ENCODE results near the gene WDTC1.
"Not testable (repeated sequence)": the region's sequence is repeated elsewhere in the genome, so short reads cannot be mapped to it uniquely, and the experiment has no call there.

Gene WDTC1, protein sequence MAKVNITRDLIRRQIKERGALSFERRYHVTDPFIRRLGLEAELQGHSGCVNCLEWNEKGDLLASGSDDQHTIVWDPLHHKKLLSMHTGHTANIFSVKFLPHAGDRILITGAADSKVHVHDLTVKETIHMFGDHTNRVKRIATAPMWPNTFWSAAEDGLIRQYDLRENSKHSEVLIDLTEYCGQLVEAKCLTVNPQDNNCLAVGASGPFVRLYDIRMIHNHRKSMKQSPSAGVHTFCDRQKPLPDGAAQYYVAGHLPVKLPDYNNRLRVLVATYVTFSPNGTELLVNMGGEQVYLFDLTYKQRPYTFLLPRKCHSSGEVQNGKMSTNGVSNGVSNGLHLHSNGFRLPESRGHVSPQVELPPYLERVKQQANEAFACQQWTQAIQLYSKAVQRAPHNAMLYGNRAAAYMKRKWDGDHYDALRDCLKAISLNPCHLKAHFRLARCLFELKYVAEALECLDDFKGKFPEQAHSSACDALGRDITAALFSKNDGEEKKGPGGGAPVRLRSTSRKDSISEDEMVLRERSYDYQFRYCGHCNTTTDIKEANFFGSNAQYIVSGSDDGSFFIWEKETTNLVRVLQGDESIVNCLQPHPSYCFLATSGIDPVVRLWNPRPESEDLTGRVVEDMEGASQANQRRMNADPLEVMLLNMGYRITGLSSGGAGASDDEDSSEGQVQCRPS

DNA sequence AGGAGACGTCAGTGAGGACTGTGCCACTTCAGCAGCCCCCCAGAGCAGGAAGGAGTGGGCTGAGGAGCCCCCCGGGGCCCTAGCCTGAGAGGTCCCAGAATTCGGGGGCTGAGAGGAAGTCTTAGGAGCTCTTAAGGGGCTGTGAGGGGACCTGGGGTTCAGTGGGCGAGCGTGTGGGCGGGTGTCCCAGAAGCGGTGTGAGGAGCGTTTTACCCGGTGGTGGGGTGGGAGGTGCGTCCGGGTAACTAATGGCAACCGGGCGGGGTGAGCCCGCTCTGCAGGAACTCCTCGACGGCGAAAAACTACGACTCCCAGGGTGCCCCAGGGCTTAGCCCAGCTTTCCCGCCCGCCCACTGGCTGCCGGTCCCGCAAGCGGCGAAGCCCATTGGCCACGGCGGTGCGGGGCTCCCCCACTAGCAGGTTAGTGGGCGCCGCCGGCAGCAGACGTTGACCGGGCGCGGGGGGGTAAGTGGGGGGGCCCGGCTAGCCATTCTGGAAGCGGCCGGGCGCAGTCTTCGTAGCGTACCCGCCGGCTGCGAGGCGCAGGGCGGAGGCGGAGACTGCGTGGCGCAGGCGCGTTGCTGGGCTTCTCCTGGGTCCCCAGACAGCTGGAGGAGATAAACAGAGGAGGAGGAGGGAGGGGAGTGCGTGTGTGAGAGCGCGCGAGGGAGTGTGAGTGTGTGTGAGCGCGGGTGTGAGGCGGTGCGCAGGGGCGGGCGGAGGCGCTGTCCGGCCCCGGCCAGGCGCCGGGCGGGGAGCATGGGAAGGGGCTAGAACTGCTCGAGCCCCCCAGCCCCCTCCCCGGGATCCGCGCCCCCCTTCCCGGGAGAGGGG lies at the start of gene WDTC1:
TSS of gene WDTC1 (plus strand) at position 584 of the 834 bp plus-strand sequence. CDS start 26,423 bp downstream, outside the sequence.
- peak within 1 kb of the TSS; percentile 59 for H2AFZ ChIP-seq (ENCODE audit: low read length, unreplicated experiment)
- no peaks in the 10 kb centered on the region for H3K27me3 ChIP-seq (ENCODE audit: insufficient read depth, low read length)
- H3K79me2 ChIP-seq (ENCODE audit: control insufficient read depth, insufficient read depth, low read length, unreplicated experiment): peaks cover 10% of the 10 kb centered on the region
- peaks cover 9% of the 10 kb centered on the region for H3K4me1 ChIP-seq (ENCODE audit: control insufficient read depth, insufficient read depth, low read length, unreplicated experiment)
- peak within 1 kb of the TSS; percentile 79 for H3K4me3 ChIP-seq (ENCODE audit: low read depth, low read length)
- no peaks in the 10 kb centered on the region for H3K36me3 ChIP-seq (ENCODE audit: insufficient read depth, low read length)
- H3K27ac ChIP-seq (ENCODE audit: low read depth, low read length): no peak within 1 kb of the TSS

DNA sequence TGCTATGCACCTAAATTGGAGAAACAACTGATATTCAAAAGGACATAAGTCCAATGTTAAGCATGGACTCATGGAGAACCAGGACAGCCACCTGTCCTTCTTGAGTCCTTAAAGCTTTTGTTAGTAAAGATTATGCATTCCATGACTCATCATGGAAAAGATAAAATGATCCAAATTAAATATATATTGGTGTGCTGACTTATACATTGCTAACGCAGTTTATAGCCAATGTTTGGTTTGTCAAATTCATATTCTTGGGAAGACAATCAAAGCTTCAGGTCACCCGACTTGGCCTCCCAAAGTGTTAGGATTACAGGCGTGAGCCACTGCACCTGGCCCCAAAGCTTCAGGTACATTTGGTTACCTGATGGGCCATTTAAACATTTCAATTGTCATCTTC lies 49.8 kb upstream of the WDTC1 start:
- not testable (repeated sequence) for H3K27me3 ChIP-seq (ENCODE audit: insufficient read depth, low read length); H3K36me3 ChIP-seq (ENCODE audit: insufficient read depth, low read length); H3K4me3 ChIP-seq (ENCODE audit: low read depth, low read length); H3K4me1 ChIP-seq (ENCODE audit: control insufficient read depth, insufficient read depth, low read length, unreplicated experiment); H3K79me2 ChIP-seq (ENCODE audit: control insufficient read depth, insufficient read depth, low read length, unreplicated experiment); H2AFZ ChIP-seq (ENCODE audit: low read length, unreplicated experiment); H3K27ac ChIP-seq (ENCODE audit: low read depth, low read length)

DNA sequence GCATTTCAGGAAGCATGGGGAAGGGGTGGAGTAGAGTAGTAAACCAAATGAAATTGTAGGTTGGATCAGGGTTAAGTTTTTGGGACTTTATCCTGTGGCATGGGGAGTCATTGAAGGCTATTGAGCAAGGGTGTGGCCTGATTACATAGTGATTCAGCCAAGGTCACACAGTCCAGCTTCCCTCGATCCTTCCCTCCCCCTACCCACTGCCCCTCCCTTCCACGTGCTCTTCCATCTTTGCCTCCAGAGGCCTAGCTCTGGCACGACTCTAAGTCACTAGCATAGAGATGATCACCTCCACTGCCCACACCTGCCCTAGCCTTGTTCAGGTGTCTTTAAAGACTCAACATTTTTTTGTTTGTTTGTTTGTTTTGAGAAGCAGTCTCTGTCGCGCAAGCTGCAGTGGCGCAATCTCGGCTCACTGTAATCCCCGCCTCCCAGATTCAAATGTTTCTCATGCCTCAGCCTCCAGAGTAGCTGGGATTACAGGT lies 42.3 kb upstream of the WDTC1 start:
- Histone ChIP-seq H3K36me3 (ENCODE audit: insufficient read depth, low read length) (no peaks in the 10 kb centered on the region), H3K27ac (ENCODE audit: low read depth, low read length) (peak overlapping the region; percentile 32; the same call in 1 of the 2 replicates), H3K79me2 (ENCODE audit: control insufficient read depth, insufficient read depth, low read length, unreplicated experiment) (no peaks in the 10 kb centered on the region), H3K4me3 (ENCODE audit: low read depth, low read length) (peak overlapping the region; percentile 12; the same call in 1 of the 2 replicates), H3K4me1 (ENCODE audit: control insufficient read depth, insufficient read depth, low read length, unreplicated experiment) (peaks cover 13% of the 10 kb centered on the region), H2AFZ (ENCODE audit: low read length, unreplicated experiment) (no peak overlapping the region), H3K27me3 (ENCODE audit: insufficient read depth, low read length) (no peaks in the 10 kb centered on the region)

DNA sequence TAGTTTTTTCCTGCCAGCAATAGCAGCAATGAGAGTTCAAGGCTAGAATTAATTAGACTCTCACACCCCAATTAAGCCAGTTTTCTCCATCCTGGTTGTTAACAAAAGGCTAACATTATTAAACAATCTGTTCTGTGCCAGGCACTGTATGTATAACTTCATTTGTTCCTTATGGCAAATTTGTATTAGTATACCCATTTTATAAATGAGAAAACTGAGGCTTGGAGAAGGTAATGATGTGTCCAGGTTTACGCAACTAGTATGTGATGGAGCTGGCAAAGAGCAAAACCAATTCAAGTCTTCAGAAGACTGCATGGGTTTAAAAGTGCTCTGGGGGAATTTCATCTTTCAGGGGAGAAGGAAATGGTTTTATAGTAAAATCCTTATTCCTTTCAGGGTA lies 41.2 kb upstream of the WDTC1 start:
- Histone ChIP-seq H3K4me3 (ENCODE audit: low read depth, low read length) (no peak overlapping the region), H2AFZ (ENCODE audit: low read length, unreplicated experiment) (no peak overlapping the region)

DNA sequence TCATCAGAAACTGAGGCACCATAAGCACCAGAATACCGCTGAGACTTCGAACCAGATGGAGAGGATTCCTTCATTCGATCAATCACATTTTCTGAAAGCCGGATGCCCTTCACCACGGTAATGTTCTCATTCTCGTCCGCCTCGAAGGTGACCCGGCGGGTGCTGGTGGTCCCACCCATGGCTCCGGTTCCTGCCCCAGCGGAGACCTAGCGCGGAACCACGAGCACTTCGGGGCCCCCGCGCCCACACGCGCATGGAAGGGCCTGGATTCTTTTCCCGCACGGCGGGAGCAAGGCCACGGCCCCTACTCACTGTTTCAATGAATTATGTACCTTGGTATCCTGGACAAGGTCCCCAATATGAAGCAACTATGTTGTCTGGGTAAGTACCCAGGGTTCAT lies 33.1 kb upstream of the WDTC1 start:
- Histone ChIP-seq H2AFZ (ENCODE audit: low read length, unreplicated experiment) (no peak overlapping the region), H3K36me3 (ENCODE audit: insufficient read depth, low read length) (no peaks in the 10 kb centered on the region), H3K27ac (ENCODE audit: low read depth, low read length) (no peak overlapping the region), H3K79me2 (ENCODE audit: control insufficient read depth, insufficient read depth, low read length, unreplicated experiment) (no peaks in the 10 kb centered on the region), H3K4me1 (ENCODE audit: control insufficient read depth, insufficient read depth, low read length, unreplicated experiment) (no peaks in the 10 kb centered on the region), H3K27me3 (ENCODE audit: insufficient read depth, low read length) (no peaks in the 10 kb centered on the region), H3K4me3 (ENCODE audit: low read depth, low read length) (no peak overlapping the region)

More for the DNA sequence above, 41.2 kb upstream of the WDTC1 start:
- Histone ChIP-seq H3K27ac (ENCODE audit: low read depth, low read length) (no peak overlapping the region), H3K4me1 (ENCODE audit: control insufficient read depth, insufficient read depth, low read length, unreplicated experiment) (peaks cover 13% of the 10 kb centered on the region), H3K79me2 (ENCODE audit: control insufficient read depth, insufficient read depth, low read length, unreplicated experiment) (no peaks in the 10 kb centered on the region), H3K36me3 (ENCODE audit: insufficient read depth, low read length) (no peaks in the 10 kb centered on the region), H3K27me3 (ENCODE audit: insufficient read depth, low read length) (no peaks in the 10 kb centered on the region)

DNA sequence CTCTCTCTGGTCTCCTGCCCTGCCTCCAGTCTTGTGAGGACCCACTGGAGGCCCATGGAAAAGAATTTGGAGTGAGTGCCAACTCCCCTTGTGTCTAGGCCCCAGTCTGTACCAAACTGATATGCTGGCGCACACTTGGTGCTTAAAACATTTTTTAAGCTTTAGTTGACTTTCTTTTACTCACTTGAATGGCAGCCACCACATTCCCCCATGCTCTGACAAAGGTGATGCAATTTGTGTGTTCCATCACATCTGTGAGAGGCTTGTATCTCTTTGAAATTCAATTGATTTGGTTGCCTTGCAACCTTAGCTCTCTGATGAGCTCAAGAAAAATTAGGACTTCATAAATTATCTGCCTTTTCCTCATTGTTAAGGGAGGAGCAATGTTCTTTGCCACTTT lies 30.5 kb upstream of the WDTC1 start:
- Histone ChIP-seq H3K79me2 (ENCODE audit: control insufficient read depth, insufficient read depth, low read length, unreplicated experiment) (no peaks in the 10 kb centered on the region), H2AFZ (ENCODE audit: low read length, unreplicated experiment) (no peak overlapping the region), H3K4me1 (ENCODE audit: control insufficient read depth, insufficient read depth, low read length, unreplicated experiment) (no peaks in the 10 kb centered on the region), H3K36me3 (ENCODE audit: insufficient read depth, low read length) (no peaks in the 10 kb centered on the region), H3K27me3 (ENCODE audit: insufficient read depth, low read length) (no peaks in the 10 kb centered on the region), H3K27ac (ENCODE audit: low read depth, low read length) (no peak overlapping the region), H3K4me3 (ENCODE audit: low read depth, low read length) (no peak overlapping the region)

DNA sequence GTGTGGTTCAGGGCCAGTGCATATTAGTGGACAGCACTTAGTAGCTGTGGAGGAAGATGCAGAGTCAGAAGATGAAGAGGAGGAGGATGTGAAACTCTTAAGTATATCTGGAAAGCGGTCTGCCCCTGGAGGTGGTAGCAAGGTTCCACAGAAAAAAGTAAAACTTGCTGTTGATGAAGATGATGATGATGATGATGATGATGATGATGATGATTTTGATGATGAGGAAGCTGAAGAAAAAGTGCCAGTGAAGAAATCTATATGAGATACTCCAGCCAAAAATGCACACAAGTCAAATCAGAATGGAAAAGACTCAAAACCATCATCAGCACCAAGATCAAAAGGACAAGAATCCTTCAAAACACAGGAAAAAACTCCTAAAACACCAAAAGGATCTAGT lies 27.2 kb upstream of the WDTC1 start:
- H2AFZ ChIP-seq (ENCODE audit: low read length, unreplicated experiment); H3K36me3 ChIP-seq (ENCODE audit: insufficient read depth, low read length); H3K4me1 ChIP-seq (ENCODE audit: control insufficient read depth, insufficient read depth, low read length, unreplicated experiment); H3K79me2 ChIP-seq (ENCODE audit: control insufficient read depth, insufficient read depth, low read length, unreplicated experiment); H3K4me3 ChIP-seq (ENCODE audit: low read depth, low read length); H3K27ac ChIP-seq (ENCODE audit: low read depth, low read length); H3K27me3 ChIP-seq (ENCODE audit: insufficient read depth, low read length): not testable (repeated sequence)

DNA sequence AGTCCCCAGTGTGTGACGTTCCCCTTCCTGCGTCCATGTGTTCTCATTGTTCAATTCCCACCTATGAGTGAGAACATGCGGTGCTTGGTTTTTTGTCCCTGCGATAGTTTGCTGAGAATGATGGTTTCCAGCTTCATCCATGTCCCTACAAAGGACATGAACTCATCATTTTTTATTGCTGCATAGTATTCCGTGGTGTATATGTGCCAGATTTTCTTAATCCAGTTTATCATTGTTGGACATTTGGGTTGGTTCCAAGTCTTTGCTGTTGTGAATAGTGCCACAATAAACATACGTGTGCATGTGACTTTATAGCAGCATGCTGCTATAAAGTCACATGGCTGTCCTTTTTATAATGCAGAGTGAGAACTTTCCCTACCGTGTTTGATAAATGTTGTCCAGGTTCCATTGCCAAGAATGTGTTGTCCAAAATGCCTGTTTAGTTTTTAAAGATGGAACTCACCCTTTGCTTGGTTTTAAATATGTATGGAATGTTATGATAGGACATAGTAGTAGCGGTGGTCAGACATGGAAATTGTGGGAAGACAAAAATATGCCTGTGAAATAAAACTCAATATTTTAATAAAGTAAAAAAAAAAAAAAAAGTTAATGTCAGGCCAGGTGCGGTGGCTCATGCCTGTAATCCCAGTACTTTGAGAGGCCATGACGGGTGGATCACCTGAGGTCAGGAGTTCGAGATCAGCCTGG lies 26.1 kb upstream of the WDTC1 start:
- not testable (repeated sequence) for H3K36me3 ChIP-seq (ENCODE audit: insufficient read depth, low read length); H3K27ac ChIP-seq (ENCODE audit: low read depth, low read length); H3K4me3 ChIP-seq (ENCODE audit: low read depth, low read length); H2AFZ ChIP-seq (ENCODE audit: low read length, unreplicated experiment); H3K79me2 ChIP-seq (ENCODE audit: control insufficient read depth, insufficient read depth, low read length, unreplicated experiment); H3K27me3 ChIP-seq (ENCODE audit: insufficient read depth, low read length); H3K4me1 ChIP-seq (ENCODE audit: control insufficient read depth, insufficient read depth, low read length, unreplicated experiment)

DNA sequence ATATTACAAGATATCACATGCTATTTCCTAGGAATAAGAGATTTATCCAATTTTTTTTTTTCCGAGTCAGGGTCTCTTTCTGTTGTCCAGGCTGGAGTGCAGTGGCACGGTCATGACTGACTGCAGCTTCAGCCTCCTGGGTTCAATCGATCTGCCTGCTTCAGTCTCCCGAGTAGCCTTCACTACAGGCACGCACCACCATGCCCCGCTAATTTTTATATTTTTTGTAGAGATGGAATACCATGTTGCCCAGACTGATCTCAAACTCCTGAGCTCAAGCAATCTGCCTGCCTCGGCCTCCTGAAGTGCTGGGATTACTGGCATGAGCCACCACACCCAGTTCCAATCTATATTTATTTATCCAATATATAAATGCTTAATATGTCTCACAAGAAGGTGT lies 18.0 kb upstream of the WDTC1 start:
- no peak overlapping the region for H3K27ac ChIP-seq (ENCODE audit: low read depth, low read length)
- no peak overlapping the region for H2AFZ ChIP-seq (ENCODE audit: low read length, unreplicated experiment)
- H3K4me3 ChIP-seq (ENCODE audit: low read depth, low read length): no peak overlapping the region
- H3K36me3 ChIP-seq (ENCODE audit: insufficient read depth, low read length): no peaks in the 10 kb centered on the region
- no peaks in the 10 kb centered on the region for H3K79me2 ChIP-seq (ENCODE audit: control insufficient read depth, insufficient read depth, low read length, unreplicated experiment)
- no peaks in the 10 kb centered on the region for H3K4me1 ChIP-seq (ENCODE audit: control insufficient read depth, insufficient read depth, low read length, unreplicated experiment)
- H3K27me3 ChIP-seq (ENCODE audit: insufficient read depth, low read length): no peaks in the 10 kb centered on the region

DNA sequence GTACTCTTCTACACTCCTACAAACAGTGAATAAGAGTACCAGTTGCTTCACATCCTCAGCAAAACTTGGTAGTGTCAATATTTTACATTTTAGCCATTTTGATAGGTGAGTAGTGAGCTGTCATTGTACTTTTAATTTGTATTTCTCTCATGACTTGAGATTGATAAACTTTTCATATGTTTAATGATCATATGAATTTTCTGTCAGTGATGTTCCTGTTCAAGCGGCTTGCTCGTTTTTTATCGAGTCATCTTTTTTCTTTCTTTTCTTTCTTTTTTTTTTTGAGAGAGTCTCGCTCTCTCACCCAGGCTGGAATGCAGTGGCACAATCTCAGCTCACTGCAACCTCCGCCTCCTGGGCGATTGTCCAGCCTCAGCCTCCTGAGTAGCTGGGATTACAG lies 17.0 kb upstream of the WDTC1 start:
- H3K36me3 ChIP-seq (ENCODE audit: insufficient read depth, low read length): no peaks in the 10 kb centered on the region
- H3K4me1 ChIP-seq (ENCODE audit: control insufficient read depth, insufficient read depth, low read length, unreplicated experiment): no peaks in the 10 kb centered on the region
- H3K4me3 ChIP-seq (ENCODE audit: low read depth, low read length): no peak overlapping the region
- H3K27ac ChIP-seq (ENCODE audit: low read depth, low read length): no peak overlapping the region
- no peaks in the 10 kb centered on the region for H3K27me3 ChIP-seq (ENCODE audit: insufficient read depth, low read length)
- no peak overlapping the region for H2AFZ ChIP-seq (ENCODE audit: low read length, unreplicated experiment)
- H3K79me2 ChIP-seq (ENCODE audit: control insufficient read depth, insufficient read depth, low read length, unreplicated experiment): no peaks in the 10 kb centered on the region

All from ACC112 (cell line).